GM10248 (cell line): ENCODE data around the gene PMPCA.
"Not testable (repeated sequence)": the region's sequence is repeated elsewhere in the genome, so short reads cannot be mapped to it uniquely, and the experiment has no call there.

Experiments used
- CTCF ChIA-PET: fragments of 300-600 bp; sonication (Branson Sonifier 250); formaldehyde crosslinking; extraction: SDS; loops from one replicate; lab custom pipeline; 2021; ENCODE audit warnings: antibody characterized with exemption; lab: Yijun Ruan, JAX
- POLR2A ChIA-PET: fragments of 350-650 bp; sonication (Branson Sonifier 250); formaldehyde crosslinking; extraction: SDS; loops from one replicate; lab custom pipeline; 2020; ENCODE audit warnings: antibody characterized with exemption; lab: Yijun Ruan, JAX
- DNase-seq: peaks from one replicate; pipeline ENCODE4 v3.0.0; 2012; ENCODE audit errors: extremely low spot score
- CTCF ChIP-seq: IDR thresholded peaks from 2 replicates; pipeline ENCODE4 v1.5.1; 2012; ENCODE audit warnings: mild to moderate bottlenecking, low read depth; ENCODE audit errors: extremely low read depth, missing control alignments, control extremely low read depth

PMPCA gene

GRCh38 chr9:136422876-136423275 lies 12.4 kb downstream of the PMPCA start:
- ChIA-PET CTCF (no interaction called here), POLR2A (no interaction called here)
- no peak for DNase-seq
- no peak for TF ChIP-seq CTCF

- no peak for DNase-seq
- no peak for TF ChIP-seq CTCF
- POLR2A ChIA-PET, result interaction anchor here (0.8 to 1.7 kb wide), 2 partner anchors 10 to 52 kb away, joined by 3 to 5 read pairs; no protein-coding TSS in a partner anchor
- CTCF ChIA-PET, result interaction anchor here (1.5 to 1.8 kb wide), 3 partner anchors 15 to 195 kb away, joined by 3 to 6 read pairs (median 5); no protein-coding TSS in a partner anchor
Measured at GRCh38 chr9:136423432-136424146, 13.1 kb downstream of the PMPCA start.

- no peak for TF ChIP-seq CTCF
- no peak for DNase-seq
- ChIA-PET POLR2A (interaction anchor here (0.7 to 1.7 kb wide), 3 partner anchors 11 to 51 kb away, joined by 3 to 7 read pairs (median 5); no protein-coding TSS in a partner anchor), CTCF (interaction anchor here (1.3 to 2.8 kb wide), 5 partner anchors 10 to 194 kb away, joined by 3 to 10 read pairs (median 5); no protein-coding TSS in a partner anchor)
Measured at GRCh38 chr9:136424750-136425362, 14.4 kb downstream of the PMPCA start.

GRCh38 chr9:136425367-136425766 lies 14.9 kb downstream of the PMPCA start:
- ChIA-PET CTCF (interaction anchor here (1.3 to 2.8 kb wide), 4 partner anchors 10 to 15 kb away, joined by 4 to 10 read pairs (median 6); no protein-coding TSS in a partner anchor), POLR2A (interaction anchor here (0.7 kb wide), 1 partner anchor 24 kb away, joined by 7 read pairs; no protein-coding TSS in a partner anchor)

GRCh38 chr9:136426787-136427186 lies 16.3 kb downstream of the PMPCA start:
- ChIA-PET CTCF (interaction anchor here (2.8 kb wide), 1 partner anchor 8 kb away, joined by 10 read pairs; no protein-coding TSS in a partner anchor), POLR2A (no interaction called here)
- DNase-seq, result no peak

More at GRCh38 chr9:136425367-136425766, 14.9 kb downstream of the PMPCA start:
- DNase-seq, result not testable (repeated sequence)

GRCh38 chr9:136429075-136429628 lies 18.7 kb downstream of the PMPCA start:
- DNase-seq, result no peak
- TF ChIP-seq CTCF, result no peak
- ChIA-PET CTCF (no interaction called here), POLR2A (no interaction called here)

More at GRCh38 chr9:136426787-136427186, 16.3 kb downstream of the PMPCA start:
- no peak for TF ChIP-seq CTCF
